ENCODE results near the gene MAP1LC3B. TPM values are rescaled to one million over a fixed set of nuclear protein-coding genes. Genes with fewer than 3 reads are reported as not detected.

MAP1LC3B gene
- total RNA-seq, 1 experiment from 2014 or later = 56.0 TPM

GRCh38 chr16:87437911-87438610, 45.9 kb downstream of the MAP1LC3B start:
- no peak for DNase-seq
- H3K9me3 ChIP-seq (ENCODE audit: low read length) = no peaks in the 10 kb centered on the region
- H3K9ac ChIP-seq (ENCODE audit: low read length) = no peak overlapping the region
- no peaks in the 10 kb centered on the region for H3K4me1 ChIP-seq (ENCODE audit: low read length)
- H3K27ac ChIP-seq (ENCODE audit: low read length) = no peak overlapping the region
- no peaks in the 10 kb centered on the region for H3K36me3 ChIP-seq (ENCODE audit: insufficient read depth, low read length)
- H3K4me3 ChIP-seq (ENCODE audit: low read length) = no peak overlapping the region
- no peaks in the 10 kb centered on the region for H4K20me1 ChIP-seq (ENCODE audit: insufficient read depth, low read depth, low read length)
- no peaks in the 10 kb centered on the region for H3K9me2 ChIP-seq (replicated peaks; ENCODE audit: insufficient read depth, low read length)
- H3K4me2 ChIP-seq (ENCODE audit: low read depth, low read length, poor library complexity, severe bottlenecking) = no peak overlapping the region
- H3K27me3 ChIP-seq (ENCODE audit: low read length) = no peaks in the 10 kb centered on the region
- no peaks in the 10 kb centered on the region for H3K79me2 ChIP-seq (ENCODE audit: low read length)
- no peak overlapping the region for H2AFZ ChIP-seq (ENCODE audit: low read length)

GRCh38 chr16:87438611-87438985, 46.5 kb downstream of the MAP1LC3B start:
- no peak for DNase-seq
- Histone ChIP-seq H3K27ac (ENCODE audit: low read length) (no peak overlapping the region), H3K9me3 (ENCODE audit: low read length) (no peaks in the 10 kb centered on the region), H3K9ac (ENCODE audit: low read length) (no peak overlapping the region), H3K4me1 (ENCODE audit: low read length) (no peaks in the 10 kb centered on the region), H3K4me2 (ENCODE audit: low read depth, low read length, poor library complexity, severe bottlenecking) (no peak overlapping the region), H3K4me3 (ENCODE audit: low read length) (no peak overlapping the region), H4K20me1 (ENCODE audit: insufficient read depth, low read depth, low read length) (no peaks in the 10 kb centered on the region), H2AFZ (ENCODE audit: low read length) (no peak overlapping the region), H3K9me2 (replicated peaks; ENCODE audit: insufficient read depth, low read length) (no peaks in the 10 kb centered on the region), H3K36me3 (ENCODE audit: insufficient read depth, low read length) (no peaks in the 10 kb centered on the region), H3K27me3 (ENCODE audit: low read length) (no peaks in the 10 kb centered on the region), H3K79me2 (ENCODE audit: low read length) (no peaks in the 10 kb centered on the region)

GRCh38 chr16:87439926-87440325, 47.8 kb downstream of the MAP1LC3B start:
- no peak overlapping the region for H2AFZ ChIP-seq (ENCODE audit: low read length)
- H3K4me1 ChIP-seq (ENCODE audit: low read length) = no peaks in the 10 kb centered on the region
- no peaks in the 10 kb centered on the region for H3K27me3 ChIP-seq (ENCODE audit: low read length)
- H3K27ac ChIP-seq (ENCODE audit: low read length) = no peak overlapping the region
- no peak overlapping the region for H3K4me2 ChIP-seq (ENCODE audit: low read depth, low read length, poor library complexity, severe bottlenecking)
- H4K20me1 ChIP-seq (ENCODE audit: insufficient read depth, low read depth, low read length) = no peaks in the 10 kb centered on the region
- H3K36me3 ChIP-seq (ENCODE audit: insufficient read depth, low read length) = no peaks in the 10 kb centered on the region
- H3K9ac ChIP-seq (ENCODE audit: low read length) = no peak overlapping the region
- no peak overlapping the region for H3K4me3 ChIP-seq (ENCODE audit: low read length)
- H3K79me2 ChIP-seq (ENCODE audit: low read length) = no peaks in the 10 kb centered on the region
- no peaks in the 10 kb centered on the region for H3K9me3 ChIP-seq (ENCODE audit: low read length)
- no peak for DNase-seq
- H3K9me2 ChIP-seq (replicated peaks; ENCODE audit: insufficient read depth, low read length) = no peaks in the 10 kb centered on the region

- H3K4me2 ChIP-seq (ENCODE audit: low read depth, low read length, poor library complexity, severe bottlenecking) = no peak overlapping the region
- H3K27me3 ChIP-seq (ENCODE audit: low read length) = no peaks in the 10 kb centered on the region
- H3K79me2 ChIP-seq (ENCODE audit: low read length) = no peaks in the 10 kb centered on the region
- H3K9ac ChIP-seq (ENCODE audit: low read length) = no peak overlapping the region
- H3K9me3 ChIP-seq (ENCODE audit: low read length) = no peaks in the 10 kb centered on the region
- no peak overlapping the region for H3K27ac ChIP-seq (ENCODE audit: low read length)
- H4K20me1 ChIP-seq (ENCODE audit: insufficient read depth, low read depth, low read length) = no peaks in the 10 kb centered on the region
- H3K4me3 ChIP-seq (ENCODE audit: low read length) = no peak overlapping the region
- no peak overlapping the region for H2AFZ ChIP-seq (ENCODE audit: low read length)
- no peaks in the 10 kb centered on the region for H3K9me2 ChIP-seq (replicated peaks; ENCODE audit: insufficient read depth, low read length)
- H3K4me1 ChIP-seq (ENCODE audit: low read length) = no peaks in the 10 kb centered on the region
- H3K36me3 ChIP-seq (ENCODE audit: insufficient read depth, low read length) = no peaks in the 10 kb centered on the region
- DNase-seq = no peak
Measured at GRCh38 chr16:87441886-87442580, 49.9 kb downstream of the MAP1LC3B start.

- Histone ChIP-seq H3K36me3 (ENCODE audit: insufficient read depth, low read length) (no peaks in the 10 kb centered on the region), H3K4me1 (ENCODE audit: low read length) (no peaks in the 10 kb centered on the region), H3K27me3 (ENCODE audit: low read length) (no peaks in the 10 kb centered on the region), H3K4me3 (ENCODE audit: low read length) (no peak overlapping the region), H3K9me3 (ENCODE audit: low read length) (no peaks in the 10 kb centered on the region), H3K4me2 (ENCODE audit: low read depth, low read length, poor library complexity, severe bottlenecking) (no peak overlapping the region), H3K9ac (ENCODE audit: low read length) (no peak overlapping the region), H3K79me2 (ENCODE audit: low read length) (no peaks in the 10 kb centered on the region), H3K27ac (ENCODE audit: low read length) (no peak overlapping the region), H2AFZ (ENCODE audit: low read length) (no peak overlapping the region), H3K9me2 (replicated peaks; ENCODE audit: insufficient read depth, low read length) (no peaks in the 10 kb centered on the region), H4K20me1 (ENCODE audit: insufficient read depth, low read depth, low read length) (no peaks in the 10 kb centered on the region)
- DNase-seq = no peak
Measured at GRCh38 chr16:87442581-87442966, 50.4 kb downstream of the MAP1LC3B start.

- Histone ChIP-seq H3K9me3 (ENCODE audit: low read length) (no peaks in the 10 kb centered on the region), H3K27ac (ENCODE audit: low read length) (no peak overlapping the region), H2AFZ (ENCODE audit: low read length) (no peak overlapping the region), H3K4me3 (ENCODE audit: low read length) (no peak overlapping the region), H4K20me1 (ENCODE audit: insufficient read depth, low read depth, low read length) (no peaks in the 10 kb centered on the region), H3K9ac (ENCODE audit: low read length) (no peak overlapping the region), H3K36me3 (ENCODE audit: insufficient read depth, low read length) (no peaks in the 10 kb centered on the region), H3K9me2 (replicated peaks; ENCODE audit: insufficient read depth, low read length) (no peaks in the 10 kb centered on the region), H3K4me2 (ENCODE audit: low read depth, low read length, poor library complexity, severe bottlenecking) (no peak overlapping the region), H3K79me2 (ENCODE audit: low read length) (no peaks in the 10 kb centered on the region), H3K27me3 (ENCODE audit: low read length) (no peaks in the 10 kb centered on the region), H3K4me1 (ENCODE audit: low read length) (no peaks in the 10 kb centered on the region)
- DNase-seq = no peak
Measured at GRCh38 chr16:87443016-87443415, 50.9 kb downstream of the MAP1LC3B start.

GRCh38 chr16:87443964-87444363, 51.8 kb downstream of the MAP1LC3B start:
- no peaks in the 10 kb centered on the region for H4K20me1 ChIP-seq (ENCODE audit: insufficient read depth, low read depth, low read length)
- H3K9me2 ChIP-seq (replicated peaks; ENCODE audit: insufficient read depth, low read length) = no peaks in the 10 kb centered on the region
- H3K27ac ChIP-seq (ENCODE audit: low read length) = no peak overlapping the region
- no peaks in the 10 kb centered on the region for H3K27me3 ChIP-seq (ENCODE audit: low read length)
- no peak for DNase-seq
- no peak overlapping the region for H2AFZ ChIP-seq (ENCODE audit: low read length)
- H3K4me1 ChIP-seq (ENCODE audit: low read length) = no peaks in the 10 kb centered on the region
- H3K36me3 ChIP-seq (ENCODE audit: insufficient read depth, low read length) = no peaks in the 10 kb centered on the region
- no peaks in the 10 kb centered on the region for H3K9me3 ChIP-seq (ENCODE audit: low read length)
- H3K4me3 ChIP-seq (ENCODE audit: low read length) = no peak overlapping the region
- no peak overlapping the region for H3K4me2 ChIP-seq (ENCODE audit: low read depth, low read length, poor library complexity, severe bottlenecking)
- H3K9ac ChIP-seq (ENCODE audit: low read length) = no peak overlapping the region
- no peaks in the 10 kb centered on the region for H3K79me2 ChIP-seq (ENCODE audit: low read length)

- Histone ChIP-seq H4K20me1 (ENCODE audit: insufficient read depth, low read depth, low read length) (no peaks in the 10 kb centered on the region), H3K9me2 (replicated peaks; ENCODE audit: insufficient read depth, low read length) (no peaks in the 10 kb centered on the region), H3K4me2 (ENCODE audit: low read depth, low read length, poor library complexity, severe bottlenecking) (no peak overlapping the region), H3K9ac (ENCODE audit: low read length) (no peak overlapping the region), H3K4me3 (ENCODE audit: low read length) (no peak overlapping the region), H3K27ac (ENCODE audit: low read length) (no peak overlapping the region), H3K79me2 (ENCODE audit: low read length) (no peaks in the 10 kb centered on the region), H2AFZ (ENCODE audit: low read length) (no peak overlapping the region), H3K4me1 (ENCODE audit: low read length) (no peaks in the 10 kb centered on the region), H3K9me3 (ENCODE audit: low read length) (no peaks in the 10 kb centered on the region), H3K27me3 (ENCODE audit: low read length) (no peaks in the 10 kb centered on the region), H3K36me3 (ENCODE audit: insufficient read depth, low read length) (no peaks in the 10 kb centered on the region)
- no peak for DNase-seq
Measured at GRCh38 chr16:87445486-87445885, 53.4 kb downstream of the MAP1LC3B start.
